Measurements from ENCODE around the gene IRF2.
A peak's percentile ranks its signal among the peaks of the same experiment; 100 is the strongest.

The IRF2 gene

DNA sequence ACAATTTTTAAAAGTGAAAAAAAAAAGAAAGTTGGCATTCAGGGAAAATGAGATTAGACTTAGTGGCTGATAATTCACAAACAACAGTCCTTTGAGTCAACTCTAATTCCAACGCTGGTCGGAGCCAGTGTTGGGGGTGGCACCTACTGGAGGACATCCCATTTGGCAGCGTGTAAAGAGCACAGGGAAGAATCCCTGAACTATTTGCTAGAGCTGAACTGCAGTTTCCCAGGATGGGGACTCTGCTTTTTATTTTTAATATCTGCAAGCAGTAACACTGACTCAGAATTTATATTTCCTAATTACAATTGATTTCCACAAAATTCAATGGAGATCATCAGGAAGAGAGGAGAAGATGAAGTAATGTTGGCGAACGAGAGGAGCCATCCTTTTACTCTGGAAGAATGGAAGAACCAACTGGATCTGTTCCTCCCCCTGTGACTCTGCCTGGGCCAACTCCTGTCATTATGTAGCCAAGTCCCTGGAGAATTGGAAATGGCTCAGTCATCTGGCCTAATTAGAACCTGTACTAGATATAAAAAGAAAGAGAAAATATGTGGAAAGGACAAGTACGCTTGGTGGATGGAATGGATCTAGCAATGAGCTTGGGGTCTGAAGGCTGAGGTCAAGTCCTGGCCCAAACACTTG, 76.7 kb downstream of the IRF2 start:
- H3K4me3 ChIP-seq (ENCODE audit: low read depth, low read length), result no peak overlapping the region
- TF ChIP-seq, protein P1, sequence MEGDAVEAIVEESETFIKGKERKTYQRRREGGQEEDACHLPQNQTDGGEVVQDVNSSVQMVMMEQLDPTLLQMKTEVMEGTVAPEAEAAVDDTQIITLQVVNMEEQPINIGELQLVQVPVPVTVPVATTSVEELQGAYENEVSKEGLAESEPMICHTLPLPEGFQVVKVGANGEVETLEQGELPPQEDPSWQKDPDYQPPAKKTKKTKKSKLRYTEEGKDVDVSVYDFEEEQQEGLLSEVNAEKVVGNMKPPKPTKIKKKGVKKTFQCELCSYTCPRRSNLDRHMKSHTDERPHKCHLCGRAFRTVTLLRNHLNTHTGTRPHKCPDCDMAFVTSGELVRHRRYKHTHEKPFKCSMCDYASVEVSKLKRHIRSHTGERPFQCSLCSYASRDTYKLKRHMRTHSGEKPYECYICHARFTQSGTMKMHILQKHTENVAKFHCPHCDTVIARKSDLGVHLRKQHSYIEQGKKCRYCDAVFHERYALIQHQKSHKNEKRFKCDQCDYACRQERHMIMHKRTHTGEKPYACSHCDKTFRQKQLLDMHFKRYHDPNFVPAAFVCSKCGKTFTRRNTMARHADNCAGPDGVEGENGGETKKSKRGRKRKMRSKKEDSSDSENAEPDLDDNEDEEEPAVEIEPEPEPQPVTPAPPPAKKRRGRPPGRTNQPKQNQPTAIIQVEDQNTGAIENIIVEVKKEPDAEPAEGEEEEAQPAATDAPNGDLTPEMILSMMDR (IDR thresholded peaks at IDR 0.05; ENCODE audit: low read depth, low read length), result no peak
- in situ Hi-C loops (cut with HindIII; ENCODE audit: low sequenced_read_pairs), result no loop called here
- no peak for DNase-seq (ENCODE audit: low read depth, low spot score)

DNA sequence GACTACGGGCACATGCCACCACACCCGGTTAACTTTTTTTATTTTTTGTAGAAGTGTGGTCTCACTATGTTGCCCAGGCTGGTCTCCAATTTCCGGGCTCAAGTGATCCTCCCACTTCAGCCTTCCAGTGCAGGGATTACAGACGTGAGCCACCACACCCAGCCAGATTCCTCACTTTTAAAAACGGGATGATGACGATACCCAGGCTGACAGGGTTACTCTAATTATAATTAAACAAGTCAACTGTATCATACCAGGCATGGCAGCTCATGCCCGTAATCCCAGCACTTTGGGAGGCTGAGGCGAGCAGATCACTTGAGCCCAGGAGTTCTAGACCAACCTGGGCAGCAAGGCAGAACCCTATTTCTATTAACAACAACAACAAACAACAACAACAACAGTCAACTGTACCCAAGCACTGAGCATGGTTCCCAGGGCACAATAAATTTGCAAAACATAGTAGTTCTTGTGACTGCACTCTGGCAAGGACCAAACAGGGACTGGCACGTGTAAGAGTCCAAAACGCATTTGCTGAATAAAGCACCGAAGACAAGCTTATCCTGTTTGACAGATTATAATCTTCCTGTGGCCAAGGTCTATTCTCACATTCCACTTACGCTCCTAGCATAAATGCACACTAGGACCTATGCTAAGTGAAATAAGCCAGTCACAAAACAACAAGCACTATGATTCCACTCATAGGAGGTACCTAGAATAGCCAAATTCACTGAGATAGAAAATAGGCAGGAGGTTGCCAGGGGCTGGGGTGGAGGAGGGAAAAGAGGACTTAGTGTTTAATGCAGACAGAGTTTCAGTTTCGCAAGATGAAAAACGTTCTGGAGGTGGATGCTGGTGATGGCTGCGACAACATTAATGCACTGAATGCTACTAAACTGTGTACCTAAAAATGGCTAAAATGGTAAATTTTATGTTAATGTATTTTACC, 77.5 kb downstream of the IRF2 start:
- TF ChIP-seq, protein P1 (IDR thresholded peaks at IDR 0.05; ENCODE audit: low read depth, low read length), result no peak
- in situ Hi-C loops (cut with HindIII; ENCODE audit: low sequenced_read_pairs), result no loop called here
- H3K4me3 ChIP-seq (ENCODE audit: low read depth, low read length), result no peak overlapping the region
- DNase-seq (ENCODE audit: low read depth, low spot score), result no peak

DNA sequence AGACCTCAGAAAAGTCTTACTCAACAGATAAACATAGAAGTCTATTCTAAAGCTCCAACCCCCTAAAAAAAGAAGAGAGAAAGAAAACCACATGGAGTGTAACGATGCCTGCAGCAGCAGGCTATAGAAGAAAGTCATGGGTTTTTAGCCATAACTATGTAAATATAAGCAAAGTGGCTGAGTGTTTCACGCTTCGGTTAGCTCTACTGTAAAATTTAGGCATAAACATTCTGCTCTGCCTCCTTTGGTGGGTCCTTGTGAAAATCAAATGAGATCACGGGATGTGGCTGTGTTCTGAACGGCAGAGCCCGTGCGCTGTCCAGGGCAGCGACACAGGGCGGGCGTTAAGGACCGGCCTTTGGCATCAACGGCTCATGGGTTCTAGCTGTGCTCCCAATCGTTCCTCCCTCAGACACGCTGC, 78.4 kb downstream of the IRF2 start:
- TF ChIP-seq, protein P1 (IDR thresholded peaks at IDR 0.05; ENCODE audit: low read depth, low read length), result no peak
- in situ Hi-C loops (cut with HindIII; ENCODE audit: low sequenced_read_pairs), result no loop called here
- no peak overlapping the region for H3K4me3 ChIP-seq (ENCODE audit: low read depth, low read length)
- peak; percentile 40 for DNase-seq (ENCODE audit: low read depth, low spot score)

DNA sequence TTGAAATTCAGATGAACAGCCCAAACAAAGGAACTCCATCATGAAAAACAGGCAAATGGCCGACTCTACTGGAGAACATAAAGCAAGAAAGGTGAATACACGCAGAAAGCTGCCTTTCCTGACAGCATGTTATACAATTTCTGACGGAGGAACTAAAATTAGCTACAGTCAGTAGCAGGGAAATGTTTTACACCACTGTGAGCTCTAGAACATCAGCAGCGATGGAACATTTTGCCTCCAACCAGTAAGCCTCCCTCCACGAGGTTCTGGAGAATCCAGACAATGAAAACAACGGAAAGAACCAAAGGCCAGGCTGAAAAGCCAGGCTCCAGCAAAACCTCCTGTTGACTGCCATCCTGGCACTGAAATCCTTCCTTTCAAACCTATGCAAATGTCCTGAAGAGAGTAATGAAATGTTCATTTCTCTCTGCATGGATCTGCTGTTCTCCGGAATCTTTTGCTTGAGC, 78.9 kb downstream of the IRF2 start:
- in situ Hi-C loops (cut with HindIII; ENCODE audit: low sequenced_read_pairs), result no loop called here
- no peak overlapping the region for H3K4me3 ChIP-seq (ENCODE audit: low read depth, low read length)
- TF ChIP-seq, protein P1 (IDR thresholded peaks at IDR 0.05; ENCODE audit: low read depth, low read length), result no peak
- no peak for DNase-seq (ENCODE audit: low read depth, low spot score)

DNA sequence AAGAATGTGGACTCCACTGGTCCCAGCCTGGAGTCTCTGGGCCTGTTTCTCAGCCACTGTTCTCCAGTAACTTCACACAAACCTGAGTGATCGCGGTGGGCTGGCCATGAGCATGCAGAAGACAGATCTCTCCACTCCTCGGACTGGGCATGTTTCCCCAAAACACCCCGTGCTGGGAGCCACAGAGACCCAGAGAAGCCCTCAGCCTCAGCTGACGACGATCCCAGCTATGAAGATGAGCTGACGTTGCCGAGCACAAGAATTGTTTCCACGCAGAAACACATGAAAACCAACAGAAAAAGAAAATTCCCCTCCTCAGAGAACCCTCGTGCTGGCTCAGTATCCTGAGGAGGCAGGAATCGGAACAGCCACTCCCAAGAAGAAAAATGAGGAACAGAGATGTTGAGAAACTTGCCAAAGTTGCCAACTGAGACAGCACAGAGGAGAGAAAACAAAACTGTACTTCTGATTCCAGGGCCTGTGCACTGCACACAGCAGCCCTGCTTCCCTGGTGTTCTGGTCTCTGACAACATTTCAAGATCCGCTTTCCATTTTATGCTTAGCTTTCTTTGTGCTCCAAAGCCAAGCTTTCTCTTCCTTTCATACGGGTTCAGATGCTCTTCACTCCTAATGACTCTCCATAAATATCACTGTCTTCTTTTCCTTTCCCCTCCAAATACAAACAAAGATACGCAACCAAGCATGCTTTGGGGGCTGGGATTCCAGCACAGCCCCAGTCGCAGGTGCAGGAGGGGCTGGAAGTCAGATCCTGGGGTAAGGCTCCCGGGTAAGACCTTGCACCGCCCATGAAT, 81.4 kb downstream of the IRF2 start:
- H3K4me3 ChIP-seq (ENCODE audit: low read depth, low read length), result no peak overlapping the region
- in situ Hi-C loops (cut with HindIII; ENCODE audit: low sequenced_read_pairs), result no loop called here
- TF ChIP-seq, protein P1 (IDR thresholded peaks at IDR 0.05; ENCODE audit: low read depth, low read length), result no peak
- DNase-seq (ENCODE audit: low read depth, low spot score), result no peak

DNA sequence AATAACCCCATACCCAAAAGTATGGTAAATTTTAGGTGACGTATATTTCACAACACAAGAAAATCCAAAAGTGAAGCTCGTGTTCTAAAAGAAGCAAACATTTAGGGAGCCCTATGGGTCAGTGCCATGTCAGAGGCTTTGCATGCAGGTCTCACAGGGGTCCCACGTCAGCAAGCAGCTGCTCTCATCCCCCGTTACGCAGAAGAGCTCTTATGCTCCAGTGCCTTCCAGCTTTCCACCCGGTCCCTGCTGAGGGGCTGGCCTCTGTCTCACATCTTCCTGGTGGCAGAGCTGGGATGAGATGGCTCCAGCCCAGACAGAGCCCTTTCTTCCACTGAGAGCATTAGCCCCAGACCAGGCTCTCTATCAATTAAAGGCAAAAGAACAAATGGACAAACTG, 82.0 kb downstream of the IRF2 start:
- H3K4me3 ChIP-seq (ENCODE audit: low read depth, low read length), result no peak overlapping the region
- DNase-seq (ENCODE audit: low read depth, low spot score), result no peak
- in situ Hi-C loops (cut with HindIII; ENCODE audit: low sequenced_read_pairs), result no loop called here
- TF ChIP-seq, protein P1 (IDR thresholded peaks at IDR 0.05; ENCODE audit: low read depth, low read length), result no peak
